Measurements from ENCODE around the gene KCNIP4. TPM values are rescaled to one million over a fixed set of nuclear protein-coding genes. Genes with fewer than 3 reads are reported as not detected.
A peak's percentile ranks its signal among the peaks of the same experiment; 100 is the strongest.

The KCNIP4 gene
- total RNA-seq, 3 donors from 2014 or later: 0.96 to 11.3 (median 2.4) TPM

GRCh38 chr4:21410372-21410771, 538.2 kb downstream of the KCNIP4 start:
- ATAC-seq (no peak), DNase-seq (no peak)
- Histone ChIP-seq H3K4me3 (no peak overlapping the region), H3K36me3 (ENCODE audit: low read depth) (no peaks in the 10 kb centered on the region), H3K9me3 (no peaks in the 10 kb centered on the region), H3K4me1 (ENCODE audit: low read depth) (no peaks in the 10 kb centered on the region)
- intact Hi-C loops (cut with DNase I, micrococcal nuclease): no loop called here
- no peak for TF ChIP-seq CTCF (IDR thresholded peaks at IDR 0.05)

GRCh38 chr4:21387683-21388082, 560.9 kb downstream of the KCNIP4 start:
- Histone ChIP-seq H3K4me3 (no peak overlapping the region), H3K9me3 (no peaks in the 10 kb centered on the region), H3K4me1 (ENCODE audit: low read depth) (no peaks in the 10 kb centered on the region), H3K36me3 (ENCODE audit: low read depth) (no peaks in the 10 kb centered on the region)
- TF ChIP-seq CTCF (IDR thresholded peaks at IDR 0.05): no peak
- intact Hi-C loops (cut with DNase I, micrococcal nuclease): no loop called here
- DNase-seq (no peak), ATAC-seq (peak; percentile 87)

GRCh38 chr4:21386166-21386780, 562.3 kb downstream of the KCNIP4 start:
- Histone ChIP-seq H3K4me1 (ENCODE audit: low read depth) (no peaks in the 10 kb centered on the region), H3K4me3 (no peak overlapping the region), H3K36me3 (ENCODE audit: low read depth) (no peaks in the 10 kb centered on the region), H3K9me3 (no peaks in the 10 kb centered on the region)
- DNase-seq: no peak
- intact Hi-C loops (cut with DNase I, micrococcal nuclease): no loop called here
- peak; percentile 68 for ATAC-seq
- TF ChIP-seq CTCF (IDR thresholded peaks at IDR 0.05): no peak

GRCh38 chr4:21385706-21386105, 562.9 kb downstream of the KCNIP4 start:
- DNase-seq (no peak), ATAC-seq (no peak)
- no peaks in the 10 kb centered on the region for H3K9me3 ChIP-seq
- H3K4me1 ChIP-seq (ENCODE audit: low read depth): no peaks in the 10 kb centered on the region
- no peak for TF ChIP-seq CTCF (IDR thresholded peaks at IDR 0.05)
- H3K36me3 ChIP-seq (ENCODE audit: low read depth): no peaks in the 10 kb centered on the region
- no peak overlapping the region for H3K4me3 ChIP-seq
- intact Hi-C loops (cut with DNase I, micrococcal nuclease): no loop called here

GRCh38 chr4:21384609-21385008, 564.0 kb downstream of the KCNIP4 start:
- no peaks in the 10 kb centered on the region for H3K36me3 ChIP-seq (ENCODE audit: low read depth)

More at GRCh38 chr4:21384609-21385008, 564.0 kb downstream of the KCNIP4 start:
- ATAC-seq: no peak
- H3K9me3 ChIP-seq: no peaks in the 10 kb centered on the region
- no peaks in the 10 kb centered on the region for H3K4me1 ChIP-seq (ENCODE audit: low read depth)
- intact Hi-C loops (cut with DNase I, micrococcal nuclease): no loop called here
- no peak for DNase-seq
- no peak for TF ChIP-seq CTCF (IDR thresholded peaks at IDR 0.05)
- H3K4me3 ChIP-seq: no peak overlapping the region
